HUES48 (cell line): Measurements from ENCODE around the gene CLCF1.

Source experiments
- H3K27ac ChIP-seq: one replicate; pipeline ENCODE4 v1.7.0; 2013; ENCODE audit warnings: low read depth, low read length, inconsistent platforms
- H3K27me3 ChIP-seq: 2 replicates; pipeline ENCODE4 v1.6.1; 2013; ENCODE audit warnings: mild to moderate bottlenecking, low read length; ENCODE audit not compliant: control insufficient read depth, insufficient read depth
- H3K36me3 ChIP-seq: 2 replicates; pipeline ENCODE4 v1.6.1; 2013; ENCODE audit warnings: low read length; ENCODE audit not compliant: control insufficient read depth, insufficient read depth
- H3K4me1 ChIP-seq: 2 replicates; pipeline ENCODE4 v1.6.1; 2013; ENCODE audit warnings: mild to moderate bottlenecking, low read length; ENCODE audit not compliant: control insufficient read depth, insufficient read depth
- H3K4me3 ChIP-seq: 2 replicates; pipeline ENCODE4 v1.5.1; 2013; ENCODE audit warnings: mild to moderate bottlenecking, low read depth, low read length
- H3K9ac ChIP-seq: 2 replicates; pipeline ENCODE4 v1.6.1; 2013; ENCODE audit warnings: mild to moderate bottlenecking, low read depth, low read length, moderate library complexity
- H3K9me3 ChIP-seq: 2 replicates; pipeline ENCODE4 v1.6.1; 2013; ENCODE audit warnings: low read length; ENCODE audit not compliant: control insufficient read depth, insufficient read depth

The CLCF1 gene

DNA sequence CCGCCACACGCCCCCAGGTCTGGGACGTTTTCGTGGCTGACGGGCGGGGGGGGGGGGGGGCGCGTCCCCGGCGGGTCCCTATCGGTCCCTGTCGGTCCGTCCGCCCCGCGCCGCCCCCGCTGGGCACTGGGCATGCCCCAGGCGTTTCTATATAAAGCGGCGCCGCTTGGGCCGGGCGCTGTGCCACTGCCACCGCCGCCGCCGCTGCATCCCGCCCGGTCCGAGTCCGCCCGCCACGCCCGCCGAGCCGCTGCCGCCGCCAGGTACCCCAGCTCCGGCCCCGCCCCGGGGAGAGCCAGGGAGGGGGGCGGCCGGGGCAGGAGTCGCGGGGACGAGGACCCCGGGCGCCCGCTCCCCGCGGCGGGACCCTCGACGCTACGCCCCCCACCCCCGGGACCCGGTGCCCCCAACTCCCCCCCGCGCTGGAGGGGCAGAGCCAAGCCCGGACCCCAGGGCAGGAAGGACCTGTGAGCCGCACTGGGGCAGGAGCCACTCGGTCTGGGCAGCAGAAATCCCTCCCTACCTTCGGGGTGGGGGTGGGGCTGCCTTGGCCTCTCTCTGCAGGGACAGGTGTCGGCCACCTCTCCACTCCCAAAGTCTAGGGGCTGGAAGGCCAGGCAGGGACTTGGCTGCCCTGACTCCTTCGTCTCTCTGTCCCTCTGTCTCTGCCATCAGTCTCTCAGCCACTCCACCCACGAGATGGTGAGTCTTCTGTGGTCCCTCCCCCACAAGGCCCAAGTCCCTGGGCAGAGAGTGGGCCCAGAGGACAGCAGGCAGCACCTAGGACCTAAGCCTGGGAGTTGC is 42.3 kb upstream of the CLCF1 start, which contains the start of gene CARNS1:
Gene CARNS1 (plus strand): TSS at position 178 of the 804 bp plus-strand sequence. CDS start 522 bp downstream, at position 700.
- no peaks in the 10 kb centered on the region for H3K36me3 ChIP-seq
- H3K27ac ChIP-seq, result no peak within 1 kb of the TSS
- peak within 1 kb of the TSS; percentile 65 for H3K4me3 ChIP-seq
- H3K9me3 ChIP-seq, result no peaks in the 10 kb centered on the region
- peaks cover 4% of the 10 kb centered on the region; the same call in 1 of the 2 replicates for H3K4me1 ChIP-seq
- H3K27me3 ChIP-seq, result peaks cover 7% of the 10 kb centered on the region
- no peak within 1 kb of the TSS for H3K9ac ChIP-seq

DNA sequence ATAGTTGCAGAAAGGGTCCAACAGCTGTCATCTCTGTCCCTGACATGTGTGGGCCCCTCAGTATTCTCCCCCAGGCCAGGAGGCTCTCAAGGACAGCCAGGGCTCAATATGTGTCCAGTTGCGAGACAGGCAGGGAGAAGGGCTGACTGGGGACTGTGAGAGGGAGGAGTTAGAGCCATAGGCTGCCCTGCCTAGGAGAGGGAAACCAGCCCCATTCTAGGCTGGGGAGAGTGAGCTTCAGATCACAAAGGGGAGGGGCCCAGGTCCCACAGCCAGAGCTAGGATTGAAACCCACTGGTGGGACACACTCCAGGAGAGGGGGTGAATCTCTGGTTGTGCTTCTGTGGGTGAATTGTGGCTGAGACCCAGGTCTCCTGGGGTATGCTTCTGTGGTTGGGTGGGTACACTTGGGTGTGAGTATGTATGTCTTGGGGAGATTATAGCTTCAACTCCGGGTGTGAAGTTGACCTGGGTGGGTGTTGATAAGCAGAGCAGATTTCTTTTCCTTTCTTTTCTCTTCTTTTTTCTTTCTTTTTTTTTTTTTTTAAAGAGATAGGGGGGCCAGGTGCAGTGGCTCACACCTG is 40.0 kb upstream of the CLCF1 start:
- Histone ChIP-seq H3K36me3 (no peaks in the 10 kb centered on the region), H3K9ac (no peak overlapping the region), H3K4me3 (no peak overlapping the region), H3K9me3 (no peaks in the 10 kb centered on the region), H3K27ac (no peak overlapping the region), H3K27me3 (peaks cover 7% of the 10 kb centered on the region), H3K4me1 (peaks cover 13% of the 10 kb centered on the region)

DNA sequence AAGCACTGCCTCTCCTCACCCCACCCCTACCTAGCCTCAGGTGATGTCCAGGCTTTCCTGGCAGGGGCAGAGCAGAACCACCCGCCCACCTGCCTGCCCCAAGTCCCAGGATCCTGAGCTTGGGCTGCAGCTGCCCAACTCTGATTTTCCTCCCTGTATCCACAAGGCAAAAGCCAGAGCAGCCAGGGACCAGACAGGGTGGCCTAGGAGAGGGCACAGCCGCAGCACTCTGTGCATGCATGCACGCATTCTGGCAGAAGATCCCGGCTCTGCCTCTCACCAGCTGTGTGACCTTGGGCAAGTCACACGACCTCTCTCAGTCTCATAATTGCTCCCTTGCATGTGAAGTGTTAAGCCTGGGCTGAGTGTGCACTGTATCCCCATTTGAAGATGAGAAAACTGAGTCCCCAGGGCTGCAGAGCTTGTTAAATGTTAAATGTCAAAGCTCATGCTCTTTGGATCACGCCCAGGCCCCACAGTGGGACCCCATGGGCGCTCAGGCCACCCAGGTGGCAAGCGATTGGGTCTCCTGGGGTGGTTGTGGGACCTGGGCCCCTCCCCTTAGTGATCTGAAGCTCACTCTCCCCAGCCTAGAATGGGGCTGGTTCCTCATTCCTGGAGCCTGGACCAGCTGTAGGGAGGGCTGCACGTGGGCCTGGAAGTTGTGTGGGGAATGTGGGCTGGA is 39.2 kb upstream of the CLCF1 start:
- peaks cover 13% of the 10 kb centered on the region for H3K4me1 ChIP-seq
- no peaks in the 10 kb centered on the region for H3K36me3 ChIP-seq
- no peaks in the 10 kb centered on the region for H3K9me3 ChIP-seq
- no peak overlapping the region for H3K9ac ChIP-seq
- peaks cover 7% of the 10 kb centered on the region for H3K27me3 ChIP-seq
- no peak overlapping the region for H3K4me3 ChIP-seq
- no peak overlapping the region for H3K27ac ChIP-seq

DNA sequence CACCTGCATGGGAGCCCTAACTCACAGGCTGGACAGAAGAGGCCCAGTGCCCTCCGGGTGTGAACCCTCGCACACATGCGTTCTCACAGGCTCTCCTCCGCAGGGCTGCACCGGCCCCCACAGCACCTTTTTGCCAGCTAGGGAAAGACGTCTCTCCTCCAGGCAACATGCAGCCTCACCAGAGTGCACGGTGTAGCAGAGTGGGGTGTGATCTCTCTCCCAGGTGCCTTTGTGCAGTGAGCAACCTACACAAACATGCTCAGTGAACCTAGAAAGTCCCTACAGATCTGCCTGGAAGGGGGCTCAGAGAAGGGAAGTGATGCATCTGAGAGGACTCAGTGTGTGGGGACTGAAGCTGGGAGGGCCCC is 38.4 kb upstream of the CLCF1 start:
- H3K27me3 ChIP-seq, result peaks cover 7% of the 10 kb centered on the region
- H3K4me1 ChIP-seq, result peaks cover 13% of the 10 kb centered on the region
- H3K27ac ChIP-seq, result no peak overlapping the region
- H3K9me3 ChIP-seq, result no peaks in the 10 kb centered on the region
- H3K4me3 ChIP-seq, result no peak overlapping the region
- H3K9ac ChIP-seq, result no peak overlapping the region
- no peaks in the 10 kb centered on the region for H3K36me3 ChIP-seq

DNA sequence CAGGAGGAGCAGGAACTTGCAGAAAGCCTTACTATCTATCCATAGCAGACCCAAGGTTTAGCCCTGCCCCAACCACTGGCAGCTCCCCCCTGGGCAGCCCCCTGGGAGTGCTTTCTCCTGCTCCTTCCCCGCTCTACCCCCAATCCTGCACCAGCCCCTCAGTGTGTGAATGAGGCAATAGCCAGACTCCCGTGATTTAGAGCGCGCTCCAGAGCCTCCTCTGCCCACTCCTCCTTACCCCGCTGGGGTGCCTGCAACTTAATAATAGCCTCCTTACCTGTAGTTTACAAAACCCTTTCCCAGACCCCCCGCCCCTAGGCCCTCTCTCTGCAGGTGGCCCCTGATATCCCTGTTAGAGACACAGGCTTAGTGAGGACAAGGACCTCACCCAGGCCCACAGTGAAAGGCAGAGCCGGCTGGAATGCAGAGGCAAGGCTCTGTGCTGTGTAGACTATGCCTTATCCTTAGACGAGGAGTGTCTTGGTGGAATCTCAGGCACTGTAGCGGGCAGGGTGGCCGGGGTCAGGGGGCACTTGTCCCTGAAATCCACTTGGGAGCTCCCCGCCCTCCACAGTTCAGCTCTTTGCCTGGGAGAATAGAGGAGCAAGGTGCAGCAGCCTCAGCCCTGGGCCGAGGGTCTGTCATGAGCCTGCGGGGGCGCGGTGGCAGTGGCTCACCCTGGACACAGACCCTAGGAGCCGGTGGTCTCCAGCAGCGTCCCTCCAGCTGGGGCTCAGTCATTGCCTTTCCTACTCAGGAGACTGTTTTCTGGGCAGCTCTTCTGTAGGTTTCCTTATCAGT is 37.8 kb upstream of the CLCF1 start:
- H3K27ac ChIP-seq, result no peak overlapping the region
- H3K36me3 ChIP-seq, result no peaks in the 10 kb centered on the region
- no peaks in the 10 kb centered on the region for H3K9me3 ChIP-seq
- H3K4me1 ChIP-seq, result peaks cover 11% of the 10 kb centered on the region
- H3K27me3 ChIP-seq, result peaks cover 7% of the 10 kb centered on the region
- H3K9ac ChIP-seq, result no peak overlapping the region
- H3K4me3 ChIP-seq, result no peak overlapping the region

DNA sequence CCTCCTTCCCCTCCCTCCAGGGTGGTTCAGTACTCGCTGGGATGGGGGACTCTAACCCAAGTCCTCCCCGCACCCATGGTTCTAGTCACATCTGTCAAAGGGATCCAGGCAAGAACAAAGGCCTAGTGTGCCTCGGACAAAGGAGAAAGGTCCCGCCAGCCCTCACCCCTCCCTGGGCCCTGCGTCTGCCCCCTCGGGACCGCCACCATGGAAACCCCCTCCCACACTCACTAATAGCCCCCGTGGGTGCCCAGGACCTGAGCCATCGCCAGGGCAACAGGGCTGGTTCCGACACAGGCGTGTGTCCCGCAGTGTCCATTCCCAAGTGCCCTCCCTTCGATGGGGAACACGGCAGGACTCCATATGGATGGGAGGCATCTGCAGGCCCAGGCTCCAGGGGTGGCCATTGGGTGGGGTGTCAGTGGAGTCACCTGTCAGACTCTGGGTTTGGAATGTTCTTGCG is 37.0 kb upstream of the CLCF1 start:
- H3K9ac ChIP-seq, result no peak overlapping the region
- H3K9me3 ChIP-seq, result no peaks in the 10 kb centered on the region
- peaks cover 9% of the 10 kb centered on the region for H3K4me1 ChIP-seq
- peaks cover 7% of the 10 kb centered on the region for H3K27me3 ChIP-seq
- no peak overlapping the region for H3K4me3 ChIP-seq
- H3K27ac ChIP-seq, result no peak overlapping the region
- H3K36me3 ChIP-seq, result no peaks in the 10 kb centered on the region

DNA sequence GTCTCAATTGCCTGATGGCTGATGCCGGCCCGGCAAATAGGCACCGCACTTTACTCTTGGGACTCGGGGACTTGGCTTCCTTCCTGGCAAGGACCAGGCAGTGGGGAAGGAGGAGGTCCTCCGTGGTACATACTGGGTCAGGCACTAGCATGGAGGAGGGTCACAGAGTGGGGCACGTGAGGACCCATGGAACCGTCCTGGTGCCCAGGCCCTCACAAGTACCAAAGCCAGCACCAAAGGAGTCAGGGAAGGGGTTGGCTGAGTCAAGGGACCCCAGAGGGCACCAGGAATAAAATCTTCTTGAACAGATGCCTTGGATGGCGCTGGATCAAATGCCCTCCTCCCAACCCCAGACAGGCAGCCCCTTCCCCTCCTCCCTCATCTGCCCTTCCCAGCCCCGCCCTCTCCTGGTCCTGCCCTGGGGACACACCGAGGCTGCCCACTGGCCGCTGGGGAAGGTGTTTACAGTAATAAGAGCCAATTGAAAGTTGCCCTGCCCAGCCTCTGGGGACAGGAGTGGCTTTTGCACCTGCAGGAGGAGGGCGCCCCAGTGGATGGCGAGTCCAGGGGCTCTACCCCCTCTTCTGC is 36.5 kb upstream of the CLCF1 start:
- Histone ChIP-seq H3K9me3 (no peaks in the 10 kb centered on the region), H3K36me3 (no peaks in the 10 kb centered on the region), H3K4me3 (no peak overlapping the region), H3K4me1 (peaks cover 9% of the 10 kb centered on the region), H3K27me3 (peaks cover 6% of the 10 kb centered on the region), H3K9ac (no peak overlapping the region), H3K27ac (no peak overlapping the region)

DNA sequence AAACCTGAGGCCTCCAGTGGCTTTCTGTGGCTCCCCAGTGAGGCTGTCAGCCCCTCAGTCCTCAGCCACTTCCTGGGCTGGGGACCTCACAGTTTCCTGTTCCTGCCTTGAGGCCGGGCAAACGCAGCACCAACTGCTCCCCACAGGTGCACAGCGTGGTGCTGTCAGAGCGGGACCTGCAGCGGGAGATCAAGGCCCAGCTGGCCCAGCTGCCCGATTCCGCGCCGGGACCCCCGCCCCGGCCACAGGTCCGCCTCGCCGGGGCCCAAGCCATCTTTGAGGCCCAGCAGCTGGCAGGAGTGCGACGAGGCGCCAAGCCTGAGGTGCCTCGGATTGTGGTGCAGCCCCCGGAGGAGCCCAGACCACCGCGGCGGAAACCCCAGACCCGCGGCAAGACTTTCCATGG is 35.9 kb upstream of the CLCF1 start:
- no peaks in the 10 kb centered on the region; the same call in none of the 2 replicates for H3K27me3 ChIP-seq
- no peak overlapping the region for H3K27ac ChIP-seq
- H3K9me3 ChIP-seq, result no peaks in the 10 kb centered on the region
- peaks cover 9% of the 10 kb centered on the region for H3K4me1 ChIP-seq
- H3K9ac ChIP-seq, result no peak overlapping the region
- no peaks in the 10 kb centered on the region for H3K36me3 ChIP-seq
- H3K4me3 ChIP-seq, result no peak overlapping the region

DNA sequence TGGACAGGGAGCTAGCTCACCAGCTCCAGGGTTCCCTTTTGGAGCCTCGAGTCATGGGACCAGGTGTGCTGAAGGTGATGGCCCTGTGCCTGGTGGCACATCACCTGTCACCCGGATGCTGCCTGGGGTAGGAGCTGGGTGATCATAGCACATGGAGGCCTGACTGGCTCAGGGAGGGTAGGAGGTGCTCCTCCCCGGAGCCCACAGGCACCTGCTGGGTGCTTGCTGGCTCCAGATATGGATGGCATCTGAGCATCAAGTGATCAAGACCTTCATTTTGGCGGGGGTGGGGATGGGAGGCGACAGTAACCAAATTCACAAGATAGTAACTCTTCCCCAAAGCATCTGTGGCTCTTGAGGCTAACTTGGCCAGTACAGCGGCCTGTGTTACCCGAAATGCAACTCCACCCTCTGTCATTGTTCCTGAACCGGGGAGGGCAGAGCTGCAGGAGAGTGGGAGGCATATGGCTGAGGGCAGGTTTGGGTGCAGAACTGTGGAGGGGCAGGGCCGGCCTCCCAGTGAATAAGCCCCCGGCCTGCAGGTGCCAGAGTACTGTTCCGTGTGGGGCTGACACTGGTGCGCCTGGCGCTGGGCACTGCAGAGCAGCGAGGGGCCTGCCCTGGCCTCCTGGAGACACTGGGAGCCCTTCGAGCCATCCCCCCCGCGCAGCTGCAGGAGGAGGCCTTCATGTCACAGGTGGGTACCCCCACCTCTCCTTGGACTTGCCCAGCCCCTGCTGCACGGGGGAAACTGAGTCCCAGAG is 35.2 kb upstream of the CLCF1 start:
- H3K27ac ChIP-seq, result no peak overlapping the region
- no peaks in the 10 kb centered on the region for H3K9me3 ChIP-seq
- H3K36me3 ChIP-seq, result no peaks in the 10 kb centered on the region
- H3K27me3 ChIP-seq, result no peaks in the 10 kb centered on the region; the same call in none of the 2 replicates
- H3K4me3 ChIP-seq, result no peak overlapping the region
- H3K9ac ChIP-seq, result no peak overlapping the region
- peaks cover 9% of the 10 kb centered on the region for H3K4me1 ChIP-seq

DNA sequence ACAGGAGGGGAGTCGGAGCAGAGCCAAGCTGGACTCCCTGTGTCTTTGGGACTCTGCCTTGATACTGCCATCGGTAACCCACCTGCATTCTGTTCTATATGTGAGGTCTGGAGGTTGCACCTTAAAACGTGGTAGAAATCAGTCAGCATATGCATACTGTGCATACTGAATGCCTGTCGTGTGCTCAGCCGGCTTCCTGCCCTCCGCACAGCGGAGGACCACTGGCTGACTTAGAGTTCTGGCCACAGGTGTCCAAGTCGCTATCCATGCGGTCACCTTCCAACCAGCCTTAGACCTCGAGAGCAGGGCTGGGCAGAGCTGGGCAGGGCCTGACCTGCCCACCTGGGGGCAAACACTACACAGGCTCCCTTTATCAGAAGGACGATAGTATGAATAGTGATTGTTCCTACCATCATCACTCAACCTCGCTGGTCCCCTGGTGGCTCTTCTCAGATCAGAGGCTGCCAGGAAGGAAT is 34.3 kb upstream of the CLCF1 start:
- Histone ChIP-seq H3K9ac (no peak overlapping the region), H3K4me1 (peaks cover 9% of the 10 kb centered on the region), H3K9me3 (no peaks in the 10 kb centered on the region), H3K4me3 (no peak overlapping the region), H3K27ac (no peak overlapping the region), H3K36me3 (no peaks in the 10 kb centered on the region), H3K27me3 (no peaks in the 10 kb centered on the region; the same call in 1 of the 2 replicates)
